Measurements from ENCODE around the gene SGPP2.

Gene SGPP2

DNA sequence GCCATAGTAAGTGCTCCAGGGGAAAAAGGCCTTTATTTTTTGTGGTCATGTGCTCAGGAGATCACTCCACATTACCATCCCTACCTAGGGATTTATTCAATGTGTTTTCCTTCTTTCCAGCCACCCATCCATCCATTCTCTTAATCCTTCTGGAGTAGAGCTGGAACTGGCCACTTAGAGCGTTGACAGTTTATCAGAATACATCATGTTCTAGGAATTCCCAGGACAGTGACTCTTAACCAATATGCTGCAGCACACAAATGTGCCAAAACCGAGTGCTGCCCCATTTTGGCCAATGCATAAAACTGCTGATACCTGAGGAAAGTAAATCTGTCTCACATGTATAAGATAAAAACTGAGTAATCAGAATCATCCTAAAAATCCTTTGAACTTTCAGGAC is 167.8 kb downstream of the SGPP2 start:
- DNase-seq, result no peak

DNA sequence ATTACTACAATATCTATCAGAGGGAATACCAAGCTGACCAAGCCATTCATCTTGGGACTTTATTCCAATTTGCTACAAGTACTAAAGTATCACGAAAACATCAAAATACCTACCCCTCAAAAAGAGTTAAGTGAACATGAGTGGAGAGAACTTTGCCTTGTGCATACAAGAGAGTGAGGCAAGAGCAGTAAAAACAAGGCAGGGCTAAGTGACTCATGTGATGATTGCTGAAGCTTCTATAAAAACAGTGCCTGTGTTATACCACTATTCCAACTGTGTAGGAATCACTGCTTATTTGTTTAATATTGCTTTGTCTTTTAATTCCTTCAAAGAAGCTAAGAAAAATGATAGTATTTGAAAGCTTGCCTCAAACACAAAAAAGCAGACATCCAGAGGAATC is 170.3 kb downstream of the SGPP2 start:
- no peak for DNase-seq

DNA sequence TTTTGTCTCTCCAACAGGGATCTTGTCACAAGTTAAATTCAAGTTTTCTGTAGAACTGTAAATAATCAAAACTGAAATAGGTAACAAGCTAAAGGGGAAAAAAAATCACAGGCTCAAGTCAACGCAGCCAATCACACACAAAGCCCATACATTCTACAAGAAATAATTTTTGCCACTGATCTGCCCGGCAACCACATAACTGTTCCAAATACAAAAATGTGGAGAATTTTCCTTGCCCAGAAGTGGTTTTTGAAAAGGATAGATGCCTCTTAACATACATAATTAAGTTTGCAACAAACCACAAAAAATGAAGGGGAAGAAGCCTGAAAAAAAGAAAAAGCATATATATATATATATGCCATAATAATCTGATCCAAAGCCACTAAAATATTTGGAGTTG is 171.2 kb downstream of the SGPP2 start:
- DNase-seq, result no peak

DNA sequence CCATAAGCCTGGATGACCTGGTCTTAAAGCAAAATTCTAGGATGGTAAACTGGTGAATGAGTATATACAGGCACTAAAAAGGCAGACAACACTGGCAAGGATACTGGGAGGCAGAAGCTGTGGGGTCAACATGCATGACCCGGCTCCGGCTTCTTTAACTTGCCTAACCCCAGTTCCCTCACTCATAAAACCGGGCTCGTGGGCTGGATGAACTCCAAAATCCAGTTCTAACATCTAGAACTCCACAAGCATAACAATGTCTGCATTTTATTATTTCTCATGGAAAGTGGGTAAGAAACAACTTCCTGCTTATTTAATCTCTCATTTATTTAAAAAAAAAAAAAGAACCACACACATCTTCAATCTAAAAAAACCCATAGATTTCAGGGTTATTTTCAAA is 174.3 kb downstream of the SGPP2 start:
- DNase-seq, result no peak

DNA sequence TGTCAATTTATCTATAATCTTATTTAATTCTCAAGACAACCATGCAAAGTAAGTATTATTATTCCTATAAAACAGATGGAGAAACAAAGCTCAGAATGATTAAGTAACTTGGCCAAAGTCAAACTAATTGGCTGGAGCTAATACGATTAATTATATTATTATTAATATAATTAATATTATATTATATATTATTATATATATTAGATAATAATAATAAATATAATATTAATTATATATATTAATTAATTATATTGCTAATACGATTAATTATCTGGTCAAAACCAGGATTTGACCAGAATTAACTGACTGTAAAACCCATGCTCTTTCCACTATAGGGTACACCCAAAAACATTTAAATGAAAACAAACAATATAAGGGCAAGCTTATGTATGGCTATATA is 179.2 kb downstream of the SGPP2 start:
- no peak for DNase-seq

DNA sequence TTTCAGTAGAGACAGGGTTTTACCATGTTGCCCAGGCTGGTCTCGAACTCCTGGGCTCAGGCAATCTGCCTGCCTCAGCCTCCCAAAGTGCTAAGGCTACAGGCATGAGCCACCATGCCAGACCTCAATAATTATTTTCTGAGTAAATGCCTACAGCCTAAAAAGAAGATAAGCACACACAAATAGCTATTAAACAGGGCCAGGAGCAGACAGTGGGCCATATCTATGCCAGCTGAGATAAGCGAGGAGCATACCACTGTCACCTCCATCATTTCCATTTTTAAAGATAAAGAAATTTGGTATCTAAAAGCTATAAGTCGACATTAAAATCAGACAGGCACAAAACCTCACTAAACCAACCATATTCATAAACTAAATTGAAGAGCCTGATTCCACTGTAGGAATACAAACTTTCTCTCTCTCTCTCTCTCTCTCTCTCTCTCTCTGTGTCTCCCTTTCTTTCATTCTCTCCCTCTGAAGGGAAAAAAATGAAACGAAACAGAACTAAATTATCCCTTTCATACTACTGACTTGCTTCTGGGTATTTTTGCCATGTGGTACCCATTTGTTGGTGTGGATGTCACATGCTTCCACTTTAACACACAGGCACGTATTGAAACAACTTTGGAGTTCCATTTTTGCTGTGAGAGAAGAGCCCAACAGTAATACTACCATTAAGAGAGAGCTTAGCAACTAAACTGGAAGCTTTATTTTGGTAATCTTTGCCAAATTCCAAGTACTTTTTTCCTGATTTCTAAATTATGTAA is 180.6 kb downstream of the SGPP2 start:
- DNase-seq, result peak; percentile 86

DNA sequence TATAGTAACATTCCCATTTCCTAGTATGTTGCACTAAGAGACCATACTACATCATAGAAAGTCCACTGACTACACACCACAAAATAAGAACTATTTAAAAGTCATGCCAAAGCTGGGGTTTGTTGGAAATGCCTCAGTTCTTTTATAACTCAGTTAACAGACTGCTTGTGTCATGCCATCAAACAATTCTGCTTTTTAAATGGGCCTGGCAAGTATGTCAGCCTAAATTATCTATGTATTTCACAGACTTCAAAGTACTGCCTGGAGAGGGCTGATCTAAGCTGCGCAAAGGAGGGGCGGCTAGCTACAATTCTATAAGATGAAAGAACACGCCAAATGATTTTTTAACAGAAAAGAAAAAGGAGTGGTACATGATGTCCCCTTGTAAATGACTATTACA is 182.0 kb downstream of the SGPP2 start:
- DNase-seq, result peak; percentile 36

DNA sequence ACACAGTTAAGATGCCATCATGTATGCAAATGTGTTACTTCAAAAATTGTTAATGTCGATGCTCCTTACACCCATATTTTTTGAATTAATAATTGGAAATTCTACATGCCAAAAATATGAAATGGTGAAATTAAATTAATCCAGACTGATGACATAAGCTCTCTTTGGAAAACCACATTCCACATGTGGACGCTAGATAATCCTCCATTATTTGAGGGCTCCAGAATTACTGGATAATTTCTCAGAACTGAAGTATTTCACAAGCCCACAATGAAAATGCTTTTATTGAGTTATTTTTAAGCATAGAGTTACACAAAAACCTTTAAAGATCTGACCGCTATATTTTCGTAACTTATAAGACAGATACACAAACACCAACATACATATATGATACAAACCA is 183.7 kb downstream of the SGPP2 start:
- DNase-seq, result no peak

DNA sequence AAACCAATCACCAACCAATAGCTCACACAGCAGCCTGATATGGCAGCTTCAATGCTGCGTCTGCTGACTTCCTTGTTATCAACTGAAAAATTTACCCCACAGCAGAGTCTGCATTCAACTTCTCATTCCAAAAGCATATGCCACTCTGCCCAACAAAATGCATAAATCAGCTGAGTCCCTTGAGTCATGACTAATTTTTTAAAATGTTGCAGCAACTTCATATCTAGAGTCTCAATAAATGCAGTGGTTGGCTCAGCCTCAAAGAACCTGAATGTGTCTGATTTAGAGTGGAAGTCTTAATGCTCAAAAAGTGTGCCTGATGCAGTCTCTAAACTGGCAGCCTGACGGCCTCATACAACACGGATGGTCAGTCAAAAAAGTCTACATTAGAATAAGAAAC is 185.0 kb downstream of the SGPP2 start:
- DNase-seq, result no peak
